Pons (tissue), 1 donor: Measurements from ENCODE around the gene FAM25A.
A peak's percentile ranks its signal among the peaks of the same experiment; 100 is the strongest.

ENCODE experiments used
- DNase-seq: peaks from one replicate; pipeline ENCODE4 v3.0.0-alpha.2; 2016; ENCODE audit warnings: low spot score

Gene FAM25A

DNA sequence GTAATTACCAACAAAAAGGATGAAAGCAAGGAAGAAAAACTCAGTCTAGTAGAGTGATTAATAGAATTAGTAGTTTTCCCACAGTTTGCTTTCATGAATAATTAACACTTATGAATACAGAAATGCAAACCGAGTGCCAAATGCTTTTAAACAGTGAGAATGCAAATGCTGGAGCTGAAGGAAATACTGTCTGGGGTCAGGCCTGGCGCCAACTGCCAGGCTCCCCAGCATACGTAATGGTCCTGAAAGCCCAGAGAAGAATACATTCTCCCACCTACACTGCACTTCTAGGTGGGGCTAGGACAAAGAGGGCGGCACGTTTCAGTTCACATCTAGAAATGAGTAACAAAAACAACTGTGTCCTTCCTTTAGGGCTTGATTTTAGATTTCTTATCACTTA lies 44.6 kb downstream of the FAM25A start:
- peak; percentile 87 for DNase-seq

- no peak for DNase-seq
These were observed 46.1 kb downstream of the FAM25A start for GRCh38 chr10:87066178-87066577.

DNA sequence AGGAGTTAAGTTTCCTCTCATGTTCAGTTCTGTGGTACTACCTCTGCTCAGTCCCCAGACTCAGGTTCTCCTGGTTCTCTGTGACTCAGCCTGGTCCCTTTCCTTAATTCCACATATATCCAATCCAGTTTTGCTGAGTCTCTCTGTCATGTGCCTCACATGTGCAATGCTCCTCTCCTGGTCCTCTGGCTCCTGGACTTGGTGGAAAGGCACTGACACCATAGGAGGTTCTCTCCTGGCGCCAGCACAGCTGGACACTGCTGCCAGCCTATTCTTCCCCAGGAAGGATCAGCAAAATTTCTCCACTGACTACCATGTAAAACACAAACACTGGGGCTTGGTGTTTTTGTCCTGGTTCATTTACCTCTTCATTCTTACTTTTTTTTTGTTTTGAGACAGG lies 46.8 kb downstream of the FAM25A start:
- DNase-seq, result no peak

GRCh38 chr10:87068281-87068680 lies 48.2 kb downstream of the FAM25A start:
- DNase-seq, result no peak

DNA sequence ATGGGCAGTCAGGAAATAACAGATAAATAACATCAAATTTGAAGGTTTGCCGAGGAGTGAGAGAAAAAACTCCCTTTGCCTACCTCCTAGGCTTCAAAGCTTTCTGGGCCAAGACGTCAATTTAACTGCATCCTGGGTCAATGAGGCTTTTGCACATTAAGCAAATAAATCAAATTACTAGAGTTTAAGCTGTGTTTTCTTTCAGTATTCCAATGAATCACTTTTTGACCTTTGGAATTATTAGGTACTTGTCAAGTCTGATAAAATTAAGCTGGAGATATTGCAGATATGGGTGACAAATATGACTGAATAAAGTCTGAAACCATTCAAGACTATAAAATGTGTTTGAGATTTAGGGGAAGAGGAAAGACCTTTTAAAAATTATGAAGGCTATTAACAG lies 52.4 kb downstream of the FAM25A start:
- no peak for DNase-seq
